ENCODE results near the gene XIRP2. TPM values are rescaled to one million over a fixed set of nuclear protein-coding genes. Genes with fewer than 3 reads are reported as not detected.

The XIRP2 gene
- total RNA-seq, 5 donors from 2014 or later (not counting 1 experiment from before 2014, with no cell fraction given) = not detected

GRCh38 chr2:167144179-167144898 lies 256.1 kb downstream of the XIRP2 start:
- DNase-seq (no peak), ATAC-seq (replicated peaks in 1 of 4) (no peak)
- no peaks in the 10 kb centered on the region for H3K36me3 ChIP-seq (ENCODE audit: control insufficient read depth in 2 of 2, extremely low read depth in 1 of 2, insufficient read depth in 1 of 2, low read length in 1 of 2)
- Mint-ChIP-seq H3K4me3 (no peak overlapping the region), H3K4me1 (no peaks in the 10 kb centered on the region), H3K27ac (no peak overlapping the region), H3K27me3 (no peaks in the 10 kb centered on the region), H3K9me3 (no peaks in the 10 kb centered on the region), H3K36me3 (no peaks in the 10 kb centered on the region)
- no peak overlapping the region for H3K4me3 ChIP-seq (ENCODE audit: control insufficient read depth in 1 of 2, extremely low read depth in 1 of 2, low read length in 1 of 2)
- no peaks in the 10 kb centered on the region for H3K4me1 ChIP-seq (ENCODE audit: control insufficient read depth in 1 of 2, extremely low read depth in 1 of 2, insufficient read depth in 2 of 2, low read length in 2 of 2)
- ChIA-PET CTCF (no interaction called here), POLR2A (no interaction called here)
- no peaks in the 10 kb centered on the region for H3K9me3 ChIP-seq
- H3K27me3 ChIP-seq (replicated peaks in 1 of 2; ENCODE audit: control insufficient read depth in 2 of 2, extremely low read depth in 1 of 2, insufficient read depth in 2 of 2, low read length in 1 of 2) = no peaks in the 10 kb centered on the region
- H3K27ac ChIP-seq (ENCODE audit: low read length) = no peak overlapping the region
- no CpG with 5 or more reads among the region's 5 CpGs for WGBS (ENCODE audit: insufficient coverage)

- no peak overlapping the region for H3K4me3 ChIP-seq (ENCODE audit: control insufficient read depth in 1 of 2, extremely low read depth in 1 of 2, low read length in 1 of 2)
- Mint-ChIP-seq H3K36me3 (no peaks in the 10 kb centered on the region), H3K4me3 (no peak overlapping the region), H3K4me1 (no peaks in the 10 kb centered on the region), H3K27me3 (no peaks in the 10 kb centered on the region), H3K9me3 (no peaks in the 10 kb centered on the region), H3K27ac (no peak overlapping the region)
- H3K36me3 ChIP-seq (ENCODE audit: control insufficient read depth in 2 of 2, extremely low read depth in 1 of 2, insufficient read depth in 1 of 2, low read length in 1 of 2) = no peaks in the 10 kb centered on the region
- no peak overlapping the region for H3K27ac ChIP-seq (ENCODE audit: low read length)
- no peaks in the 10 kb centered on the region for H3K4me1 ChIP-seq (ENCODE audit: control insufficient read depth in 1 of 2, extremely low read depth in 1 of 2, insufficient read depth in 2 of 2, low read length in 2 of 2)
- DNase-seq = no peak
- no CpG with 5 or more reads among the region's 6 CpGs for WGBS (ENCODE audit: insufficient coverage)
- CTCF ChIA-PET = no interaction called here
- no peaks in the 10 kb centered on the region for H3K9me3 ChIP-seq
- POLR2A ChIA-PET = no interaction called here
- no peak for ATAC-seq (replicated peaks in 1 of 4)
- H3K27me3 ChIP-seq (replicated peaks in 1 of 2; ENCODE audit: control insufficient read depth in 2 of 2, extremely low read depth in 1 of 2, insufficient read depth in 2 of 2, low read length in 1 of 2) = no peaks in the 10 kb centered on the region
Observed at GRCh38 chr2:167147271-167147941, 259.1 kb downstream of the XIRP2 start.

DNA sequence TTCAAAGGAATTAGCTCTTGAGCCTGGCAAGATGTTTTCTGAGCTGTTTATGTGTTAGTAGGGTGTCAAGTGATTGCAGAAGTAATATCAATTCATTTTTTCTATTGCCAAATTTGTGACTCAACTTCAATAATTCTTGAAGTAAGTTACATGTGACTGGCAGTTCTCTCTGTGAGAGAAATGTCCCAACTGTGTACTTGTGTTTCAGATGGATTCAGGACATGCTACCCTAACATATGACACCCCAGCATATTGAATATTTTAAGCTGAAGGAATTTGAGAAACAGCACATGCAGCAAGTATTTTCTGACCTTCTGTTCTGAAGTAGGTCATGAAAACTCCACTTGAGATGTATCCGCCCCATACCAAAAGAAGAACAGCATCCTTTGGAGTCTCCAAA lies 263.6 kb downstream of the XIRP2 start:
- Histone ChIP-seq H3K27me3 (replicated peaks in 1 of 2; ENCODE audit: control insufficient read depth in 2 of 2, extremely low read depth in 1 of 2, insufficient read depth in 2 of 2, low read length in 1 of 2) (no peaks in the 10 kb centered on the region), H3K36me3 (ENCODE audit: control insufficient read depth in 2 of 2, extremely low read depth in 1 of 2, insufficient read depth in 1 of 2, low read length in 1 of 2) (no peaks in the 10 kb centered on the region), H3K4me3 (ENCODE audit: control insufficient read depth in 1 of 2, extremely low read depth in 1 of 2, low read length in 1 of 2) (no peak overlapping the region), H3K4me1 (ENCODE audit: control insufficient read depth in 1 of 2, extremely low read depth in 1 of 2, insufficient read depth in 2 of 2, low read length in 2 of 2) (no peaks in the 10 kb centered on the region), H3K27ac (ENCODE audit: low read length) (no peak overlapping the region), H3K9me3 (no peaks in the 10 kb centered on the region)
- Mint-ChIP-seq H3K27me3 (no peaks in the 10 kb centered on the region), H3K4me3 (no peak overlapping the region), H3K9me3 (no peaks in the 10 kb centered on the region), H3K4me1 (no peaks in the 10 kb centered on the region), H3K27ac (no peak overlapping the region), H3K36me3 (no peaks in the 10 kb centered on the region)
- ATAC-seq (replicated peaks in 1 of 4) = no peak
- POLR2A ChIA-PET = no interaction called here
- 100% methylated on average over 1 of the region's 1 CpG for whole genome bisulfite sequencing (ENCODE audit: insufficient coverage)
- CTCF ChIA-PET = no interaction called here
- no peak for DNase-seq

- H3K4me3 ChIP-seq (ENCODE audit: control insufficient read depth in 1 of 2, extremely low read depth in 1 of 2, low read length in 1 of 2) = no peak overlapping the region
- POLR2A ChIA-PET = interaction anchor here in 1 of 2 donors (0.6 kb wide), 1 partner anchor 12 kb away, joined by 4 read pairs; no protein-coding TSS in a partner anchor
Observed at GRCh38 chr2:167157523-167157922, 269.2 kb downstream of the XIRP2 start.

GRCh38 chr2:167177196-167177595 lies 288.9 kb downstream of the XIRP2 start:
- H3K9me3 Mint-ChIP-seq = peaks cover 4 to 17% (median 8%) of the 10 kb centered on the region in 3 donors
- ATAC-seq (replicated peaks in 1 of 4) = no peak

More at GRCh38 chr2:167157523-167157922, 269.2 kb downstream of the XIRP2 start:
- Histone ChIP-seq H3K36me3 (ENCODE audit: control insufficient read depth in 2 of 2, extremely low read depth in 1 of 2, insufficient read depth in 1 of 2, low read length in 1 of 2) (no peaks in the 10 kb centered on the region), H3K4me1 (ENCODE audit: control insufficient read depth in 1 of 2, extremely low read depth in 1 of 2, insufficient read depth in 2 of 2, low read length in 2 of 2) (no peaks in the 10 kb centered on the region), H3K27me3 (replicated peaks in 1 of 2; ENCODE audit: control insufficient read depth in 2 of 2, extremely low read depth in 1 of 2, insufficient read depth in 2 of 2, low read length in 1 of 2) (no peaks in the 10 kb centered on the region), H3K9me3 (no peaks in the 10 kb centered on the region), H3K27ac (ENCODE audit: low read length) (no peak overlapping the region)
- no peak overlapping the region for H3K27ac Mint-ChIP-seq
- no CpG with 5 or more reads among the region's 1 CpG for WGBS (ENCODE audit: insufficient coverage)
- peaks cover 0 to 8% (median 7%) of the 10 kb centered on the region in 3 donors for H3K9me3 Mint-ChIP-seq
- peaks cover 0 to 3% of the 10 kb centered on the region in 2 donors for H3K27me3 Mint-ChIP-seq
- H3K36me3 Mint-ChIP-seq = no peaks in the 10 kb centered on the region
- CTCF ChIA-PET = no interaction called here
- H3K4me3 Mint-ChIP-seq = no peak overlapping the region
- H3K4me1 Mint-ChIP-seq = no peaks in the 10 kb centered on the region
- DNase-seq (no peak), ATAC-seq (replicated peaks in 1 of 4) (no peak)

GRCh38 chr2:167181134-167181533 lies 292.9 kb downstream of the XIRP2 start:
- Histone ChIP-seq H3K9me3 (no peaks in the 10 kb centered on the region), H3K27me3 (replicated peaks in 1 of 2; ENCODE audit: control insufficient read depth in 2 of 2, extremely low read depth in 1 of 2, insufficient read depth in 2 of 2, low read length in 1 of 2) (no peaks in the 10 kb centered on the region), H3K4me3 (ENCODE audit: control insufficient read depth in 1 of 2, extremely low read depth in 1 of 2, low read length in 1 of 2) (no peak overlapping the region), H3K36me3 (ENCODE audit: control insufficient read depth in 2 of 2, extremely low read depth in 1 of 2, insufficient read depth in 1 of 2, low read length in 1 of 2) (no peaks in the 10 kb centered on the region), H3K27ac (ENCODE audit: low read length) (no peak overlapping the region), H3K4me1 (ENCODE audit: control insufficient read depth in 1 of 2, extremely low read depth in 1 of 2, insufficient read depth in 2 of 2, low read length in 2 of 2) (no peaks in the 10 kb centered on the region)
- H3K36me3 Mint-ChIP-seq = no peaks in the 10 kb centered on the region
- ChIA-PET POLR2A (no interaction called here), CTCF (no interaction called here)
- WGBS (ENCODE audit: insufficient coverage) = 64% methylated on average over 2 of the region's 3 CpGs
- H3K4me1 Mint-ChIP-seq = no peaks in the 10 kb centered on the region
- no peak overlapping the region for H3K4me3 Mint-ChIP-seq
- H3K27me3 Mint-ChIP-seq = no peaks in the 10 kb centered on the region
- H3K9me3 Mint-ChIP-seq = peaks cover 0 to 4% (median 0%) of the 10 kb centered on the region in 3 donors
- no peak for DNase-seq
- no peak overlapping the region for H3K27ac Mint-ChIP-seq
- no peak for ATAC-seq (replicated peaks in 1 of 4)

More at GRCh38 chr2:167177196-167177595, 288.9 kb downstream of the XIRP2 start:
- ChIA-PET CTCF (interaction anchor here in 1 of 2 donors (0.6 kb wide), 1 partner anchor 1254 kb away, joined by 4 read pairs; no protein-coding TSS in a partner anchor), POLR2A (interaction anchor here in 1 of 2 donors (0.6 kb wide), 1 partner anchor 96 kb away, joined by 4 read pairs; no protein-coding TSS in a partner anchor)
- no peak for DNase-seq
- Mint-ChIP-seq H3K4me1 (no peaks in the 10 kb centered on the region), H3K36me3 (no peaks in the 10 kb centered on the region), H3K4me3 (no peak overlapping the region), H3K27me3 (no peaks in the 10 kb centered on the region), H3K27ac (no peak overlapping the region)
- H3K27me3 ChIP-seq (replicated peaks in 1 of 2; ENCODE audit: control insufficient read depth in 2 of 2, extremely low read depth in 1 of 2, insufficient read depth in 2 of 2, low read length in 1 of 2) = no peaks in the 10 kb centered on the region
- H3K4me1 ChIP-seq (ENCODE audit: control insufficient read depth in 1 of 2, extremely low read depth in 1 of 2, insufficient read depth in 2 of 2, low read length in 2 of 2) = no peaks in the 10 kb centered on the region
- no peaks in the 10 kb centered on the region for H3K36me3 ChIP-seq (ENCODE audit: control insufficient read depth in 2 of 2, extremely low read depth in 1 of 2, insufficient read depth in 1 of 2, low read length in 1 of 2)
- no peak overlapping the region for H3K27ac ChIP-seq (ENCODE audit: low read length)
- no peak overlapping the region for H3K4me3 ChIP-seq (ENCODE audit: control insufficient read depth in 1 of 2, extremely low read depth in 1 of 2, low read length in 1 of 2)
- no peaks in the 10 kb centered on the region for H3K9me3 ChIP-seq
